GM23248 (cell line): ENCODE measurements around the gene CD9.

Source experiments
- EZH2 ChIP-seq: fragments of 200-600 bp; sonication (generic); IDR thresholded peaks from 2 replicates; pipeline ENCODE4 v1.6.1; 2018; ENCODE audit warnings: antibody characterized with exemption, mild to moderate bottlenecking; ENCODE audit not compliant: insufficient read depth, poor library complexity, severe bottlenecking
- EZH2phosphoT487 ChIP-seq: fragments of 200-600 bp; sonication (generic); IDR thresholded peaks from 2 replicates; pipeline ENCODE4 v1.6.1; 2018; ENCODE audit warnings: antibody characterized with exemption, moderate library complexity, mild to moderate bottlenecking, low read depth; ENCODE audit not compliant: insufficient read depth

DNA sequence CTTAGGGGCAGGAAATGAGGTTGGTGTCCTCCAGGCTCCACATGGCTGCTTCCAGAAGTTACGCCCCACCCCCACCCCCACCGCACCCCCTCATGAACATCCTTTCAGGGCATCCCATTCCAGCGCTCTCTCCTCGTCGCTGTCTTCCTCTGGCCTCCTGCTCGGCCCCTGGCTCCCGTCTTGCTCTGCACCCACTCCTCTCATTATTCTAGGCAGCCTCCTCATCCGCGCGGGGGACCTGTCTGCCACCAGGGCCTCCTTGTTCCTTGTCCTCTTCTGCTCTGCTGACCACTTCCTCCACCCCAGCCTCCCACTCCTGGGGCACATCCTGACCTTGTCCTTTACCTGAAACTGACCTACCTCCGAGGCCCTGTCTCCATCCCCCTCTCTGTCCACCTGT, 80.5 kb downstream of the CD9 start:
- TF ChIP-seq EZH2 (no peak), EZH2phosphoT487 (no peak)
